HG02763 (cell line): Measurements from ENCODE around the gene KLHL29.

Experiments
- ATAC-seq: cut with Tn5 transposase; IDR thresholded peaks from one replicate; pipeline ENCODE4 v1.9.1; 2021; ENCODE audit warnings: mild to moderate bottlenecking, moderate library complexity; ENCODE audit not compliant: unreplicated experiment

KLHL29 gene

GRCh38 chr2:23420091-23420839 is 35.3 kb downstream of the KLHL29 start:
- ATAC-seq = no peak

- ATAC-seq = no peak
Observed at GRCh38 chr2:23420840-23421476, 36.0 kb downstream of the KLHL29 start.

- no peak for ATAC-seq
Observed at GRCh38 chr2:23422089-23423061, 37.4 kb downstream of the KLHL29 start.

GRCh38 chr2:23423062-23423872 is 38.3 kb downstream of the KLHL29 start:
- ATAC-seq = no peak

- no peak for ATAC-seq
Observed at GRCh38 chr2:23423873-23424680, 39.1 kb downstream of the KLHL29 start.

GRCh38 chr2:23425338-23425871 is 40.4 kb downstream of the KLHL29 start:
- ATAC-seq = no peak

GRCh38 chr2:23425885-23426262 is 40.9 kb downstream of the KLHL29 start:
- no peak for ATAC-seq

GRCh38 chr2:23426263-23426905 is 41.4 kb downstream of the KLHL29 start:
- no peak for ATAC-seq

- ATAC-seq = no peak
Observed at GRCh38 chr2:23427350-23427749, 42.4 kb downstream of the KLHL29 start.

GRCh38 chr2:23427976-23428375 is 43.0 kb downstream of the KLHL29 start:
- no peak for ATAC-seq

- ATAC-seq = no peak
Observed at GRCh38 chr2:23429036-23429435, 44.1 kb downstream of the KLHL29 start.

- no peak for ATAC-seq
Observed at GRCh38 chr2:23430263-23430662, 45.3 kb downstream of the KLHL29 start.

GRCh38 chr2:23432531-23432930 is 47.6 kb downstream of the KLHL29 start:
- ATAC-seq = no peak

GRCh38 chr2:23433282-23433681 is 48.3 kb downstream of the KLHL29 start:
- ATAC-seq = no peak

- ATAC-seq = no peak
Observed at GRCh38 chr2:23434721-23435121, 49.7 kb downstream of the KLHL29 start.

- ATAC-seq = no peak
Observed at GRCh38 chr2:23435250-23436035, 50.5 kb downstream of the KLHL29 start.

GRCh38 chr2:23436346-23437098 is 51.5 kb downstream of the KLHL29 start:
- no peak for ATAC-seq

- no peak for ATAC-seq
Observed at GRCh38 chr2:23441414-23441813, 56.4 kb downstream of the KLHL29 start.
